IMR-90 (cell line): Measurements from ENCODE around the gene CPSF7. TPM values are rescaled to one million over a fixed set of nuclear protein-coding genes. Genes with fewer than 3 reads are reported as not detected.
A peak's percentile ranks its signal among the peaks of the same experiment; 100 is the strongest.

Experiments
- ATAC-seq: fragments of 200-7000 bp; cut with Tn5 transposase; 2 replicates; pipeline ENCODE4 v1.9.1; 2020; ENCODE audit warnings: low read depth, mild to moderate bottlenecking, moderate library complexity
- BruUV-seq: library from RNA; stranded (reverse); fragments of 400-500 nt; replicated peaks from 2 replicates; lab custom pipeline; 2021; lab: Mats Ljungman, UMichigan
- CTCF ChIA-PET: fragments of 300-600 bp; formaldehyde crosslinking; extraction: SDS; loops from one replicate; lab custom pipeline; 2021; ENCODE audit warnings: antibody characterized with exemption; lab: Yijun Ruan, JAX
- POLR2A ChIA-PET: fragments of 300-600 bp; sonication (Branson Sonifier 250); formaldehyde crosslinking; loops from one replicate; lab custom pipeline; 2022; ENCODE audit warnings: antibody characterized with exemption; ENCODE audit not compliant: unreplicated experiment; lab: Charles Lee
- DNase-seq: peaks from one replicate; pipeline ENCODE4 v3.0.0; 2013
- H2AFZ ChIP-seq: replicated peaks from 2 replicates; pipeline ENCODE3; 2013; ENCODE audit warnings: low read length, mild to moderate bottlenecking; ENCODE audit not compliant: poor library complexity
- H2AK5ac ChIP-seq: 2 replicates; pipeline ENCODE4 v1.6.1; 2013; ENCODE audit warnings: low read depth, low read length, inconsistent platforms
- H2AK9ac ChIP-seq: replicated peaks from 2 replicates; pipeline ENCODE3; 2013; ENCODE audit warnings: mild to moderate bottlenecking, low read depth, low read length, moderate library complexity; ENCODE audit not compliant: poor library complexity
- H2BK120ac ChIP-seq: 2 replicates; pipeline ENCODE4 v1.6.1; 2013; ENCODE audit warnings: low read depth, low read length, inconsistent platforms
- H2BK15ac ChIP-seq: 3 replicates; pipeline ENCODE4 v1.6.1; 2013; ENCODE audit warnings: low read depth, low read length, inconsistent platforms
- H2BK20ac ChIP-seq: 2 replicates; pipeline ENCODE4 v1.6.1; 2013; ENCODE audit warnings: low read depth, mild to moderate bottlenecking, inconsistent platforms, low read length, moderate library complexity
- H2BK5ac ChIP-seq: 2 replicates; pipeline ENCODE4 v1.6.1; 2013; ENCODE audit warnings: mild to moderate bottlenecking, low read depth, low read length, inconsistent platforms; ENCODE audit not compliant: poor library complexity, severe bottlenecking
- H3K14ac ChIP-seq: replicated peaks from 2 replicates; pipeline ENCODE4 v1.6.1; 2013; ENCODE audit warnings: low read depth, low read length, inconsistent platforms
- H3K18ac ChIP-seq: 2 replicates; pipeline ENCODE4 v1.6.1; 2013; ENCODE audit warnings: low read depth, low read length, control low read depth
- H3K23ac ChIP-seq: 2 replicates; pipeline ENCODE4 v1.6.1; 2013; ENCODE audit warnings: low read depth, low read length, inconsistent platforms
- H3K27ac ChIP-seq: 2 replicates; pipeline ENCODE4 v1.5.1; 2013; ENCODE audit warnings: mild to moderate bottlenecking, control low read depth, low read length; ENCODE audit not compliant: insufficient read depth
- H3K27me3 ChIP-seq: 2 replicates; pipeline ENCODE4 v1.6.1; 2013; ENCODE audit warnings: low read length; ENCODE audit not compliant: control insufficient read depth, insufficient read depth
- H3K36me3 ChIP-seq: 2 replicates; pipeline ENCODE4 v1.6.1; 2013; ENCODE audit warnings: low read length, mixed read lengths; ENCODE audit not compliant: control insufficient read depth, insufficient read depth
- H3K4ac ChIP-seq: 2 replicates; pipeline ENCODE4 v1.6.1; 2013; ENCODE audit warnings: low read depth, low read length, inconsistent platforms
- H3K4me1 ChIP-seq: 2 replicates; pipeline ENCODE4 v1.6.1; 2013; ENCODE audit warnings: low read length, mixed read lengths; ENCODE audit not compliant: control insufficient read depth, insufficient read depth
- H3K4me2 ChIP-seq: 2 replicates; pipeline ENCODE4 v1.6.1; 2013; ENCODE audit warnings: low read depth, mild to moderate bottlenecking, control low read depth, low read length, moderate library complexity
- H3K4me3 ChIP-seq: 2 replicates; pipeline ENCODE4 v1.5.1; 2013; ENCODE audit warnings: low read depth, mild to moderate bottlenecking, control low read depth, low read length, moderate library complexity; ENCODE audit not compliant: insufficient read depth
- H3K56ac ChIP-seq: 2 replicates; pipeline ENCODE4 v1.6.1; 2013; ENCODE audit warnings: low read length, inconsistent platforms; ENCODE audit not compliant: insufficient read depth; ENCODE audit errors: extremely low read depth
- H3K79me1 ChIP-seq, 2 experiments: 2 replicates each; pipeline ENCODE4 v1.6.1; 2013; ENCODE audit warnings: low read length in 2 of 2, inconsistent platforms in 1 of 2, low read depth in 1 of 2
- H3K9ac ChIP-seq: 2 replicates; pipeline ENCODE4 v1.6.1; 2013; ENCODE audit warnings: low read depth, low read length, control low read depth
- H3K9me1 ChIP-seq: 2 replicates; pipeline ENCODE4 v1.6.1; 2013; ENCODE audit warnings: low read length, inconsistent platforms; ENCODE audit not compliant: insufficient read depth
- H3K9me3 ChIP-seq: 2 replicates; pipeline ENCODE4 v1.6.1; 2013; ENCODE audit warnings: low read length; ENCODE audit not compliant: control insufficient read depth, insufficient read depth
- H4K20me1 ChIP-seq: 2 replicates; pipeline ENCODE4 v1.6.1; 2013; ENCODE audit warnings: low read length, inconsistent platforms; ENCODE audit not compliant: insufficient read depth
- H4K5ac ChIP-seq: 2 replicates; pipeline ENCODE4 v1.6.1; 2013; ENCODE audit warnings: mild to moderate bottlenecking, low read depth, low read length, control low read depth
- H4K8ac ChIP-seq, 2 experiments: 2 replicates each; pipeline ENCODE4 v1.6.1; 2013; ENCODE audit warnings: low read depth in 2 of 2, low read length in 2 of 2, control low read depth in 1 of 2, inconsistent platforms in 1 of 2
- H4K91ac ChIP-seq: 2 replicates; pipeline ENCODE4 v1.6.1; 2013; ENCODE audit warnings: low read depth, low read length, inconsistent platforms; ENCODE audit not compliant: insufficient read depth
- BHLHE40 ChIP-seq: fragments of 150-350 bp; IDR thresholded peaks from 2 replicates; pipeline ENCODE4 v1.6.1; 2016; ENCODE audit warnings: mild to moderate bottlenecking, low read depth, low read length
- CEBPB ChIP-seq: IDR thresholded peaks from 2 replicates; pipeline ENCODE4 v1.6.1; 2012; ENCODE audit warnings: low read depth, low read length, improper control_type of control experiment
- CHD1 ChIP-seq: IDR thresholded peaks from 2 replicates; pipeline ENCODE4 v1.6.1; 2012; ENCODE audit warnings: low read depth, low read length, improper control_type of control experiment
- CTCF ChIP-seq: conservative IDR thresholded peaks from 2 replicates; pipeline ENCODE4 v1.5.1; 2012; ENCODE audit warnings: mild to moderate bottlenecking, low read depth, low read length, improper control_type of control experiment
- ELK1 ChIP-seq: fragments of 150-350 bp; IDR thresholded peaks from 2 replicates; pipeline ENCODE4 v1.6.1; 2016; ENCODE audit warnings: low read depth, mild to moderate bottlenecking, low read length, moderate library complexity, borderline replicate concordance
- FOS ChIP-seq: fragments of 150-350 bp; IDR thresholded peaks from 2 replicates; pipeline ENCODE4 v1.6.1; 2016; ENCODE audit warnings: low read depth, low read length
- MAFK ChIP-seq: IDR thresholded peaks from 2 replicates; pipeline ENCODE4 v1.6.1; 2012; ENCODE audit warnings: low read depth, low read length, improper control_type of control experiment
- MAZ ChIP-seq: IDR thresholded peaks from 2 replicates; pipeline ENCODE4 v1.6.1; 2012; ENCODE audit warnings: low read depth, mild to moderate bottlenecking, low read length, improper control_type of control experiment, moderate library complexity, borderline replicate concordance
- MXI1 ChIP-seq: IDR thresholded peaks from 2 replicates; pipeline ENCODE4 v1.6.1; 2012; ENCODE audit warnings: low read depth, mild to moderate bottlenecking, low read length, moderate library complexity, borderline replicate concordance
- NFE2L2 ChIP-seq: fragments of 150-350 bp; IDR thresholded peaks from 2 replicates; pipeline ENCODE4 v1.6.1; 2016; ENCODE audit warnings: low read depth, mild to moderate bottlenecking, low read length
- POLR2A ChIP-seq: IDR thresholded peaks from 2 replicates; pipeline ENCODE4 v1.6.1; 2012; ENCODE audit warnings: mild to moderate bottlenecking, low read depth, low read length
- RAD21 ChIP-seq: IDR thresholded peaks from 2 replicates; pipeline ENCODE4 v1.6.1; 2012; ENCODE audit warnings: low read length, improper control_type of control experiment
- RCOR1 ChIP-seq: IDR thresholded peaks from 2 replicates; pipeline ENCODE4 v1.6.1; 2012; ENCODE audit warnings: mild to moderate bottlenecking, low read length, improper control_type of control experiment; ENCODE audit not compliant: insufficient replicate concordance
- RFX5 ChIP-seq: IDR thresholded peaks from 2 replicates; pipeline ENCODE4 v1.8.0; 2012; ENCODE audit warnings: low read depth, mild to moderate bottlenecking, low read length, moderate library complexity
- SMC3 ChIP-seq: fragments of 150-350 bp; IDR thresholded peaks from 2 replicates; pipeline ENCODE4 v1.6.1; 2016; ENCODE audit warnings: low read depth, mild to moderate bottlenecking, antibody characterized with exemption, low read length, moderate library complexity
- USF2 ChIP-seq: fragments of 150-350 bp; IDR thresholded peaks from 2 replicates; pipeline ENCODE4 v1.6.1; 2017; ENCODE audit warnings: mild to moderate bottlenecking, antibody characterized with exemption, low read length, low read depth
- WGBS, 2 experiments: methylation state at CpG; one replicate each; pipeline versions ENCODE4 v1.1.5 to v1.1.7; 2013; ENCODE audit warnings: missing lambda C conversion rate in 2 of 2; ENCODE audit not compliant: insufficient read length in 1 of 2; ENCODE audit errors: extremely low coverage in 2 of 2; 5-methylcytosine and 5-hydroxymethylcytosine counted together
- dilution Hi-C: fragments of 300-500 bp; cut with HindIII; formaldehyde crosslinking; loops from one replicate; pipeline ENCODE4 v1.14.3; 2018; ENCODE audit warnings: low sequenced_read_pairs; ENCODE audit not compliant: unreplicated experiment
- in situ Hi-C: fragments of 300-500 bp; cut with MboI; formaldehyde crosslinking; loops from 3 replicates; pipeline ENCODE4 v1.14.3; 2019; ENCODE audit warnings: low sequenced_read_pairs, inconsistent platforms, mixed read lengths
- intact Hi-C: fragments of 100-400 bp; cut with micrococcal nuclease; formaldehyde crosslinking; loops from 2 replicates; pipeline ENCODE4 v1.10.0; 2022
- polyA plus RNA-seq, 3 experiments: library from polyadenylated mRNA; depleted of rRNA; stranded (reverse); fragments of >200 nt; gene quantifications; 2 replicates each; pipeline ENCODE4 v1.2.3, GENCODE V29; 2012; ENCODE audit warnings: low replicate concordance in 1 of 3
- total RNA-seq: library from RNA; depleted of rRNA; stranded (reverse); fragments of >200 nt; gene quantifications from 2 replicates; pipeline ENCODE4 v1.2.3, GENCODE V29; 2012

The CPSF7 gene
- total and polyA plus RNA-seq, 2 of the 4 experiments (the other 2 are of a cell fraction), result 9.5 to 55.2 TPM

- peaks cover 3 to 34% of the 10 kb centered on the region in 2 experiments; a peak in 3 of 4 replicates for H3K79me1 ChIP-seq
- BruUV-seq, result no TSS peak
- no peak overlapping the region for H2BK15ac ChIP-seq
- no peak overlapping the region for H2BK5ac ChIP-seq
- peaks cover 73% of the 10 kb centered on the region for H3K36me3 ChIP-seq
- no peak overlapping the region for H2AK5ac ChIP-seq
- 100% methylated on average over 1 of the region's 3 CpGs; no CpG with 5 or more reads in 1 of the 2 experiments for WGBS, 2 experiments
- no peak overlapping the region for H2AFZ ChIP-seq
- dilution Hi-C loops, result no loop called here
- no peak overlapping the region for H4K91ac ChIP-seq
- H3K23ac ChIP-seq, result no peak overlapping the region
- ChIA-PET POLR2A (no interaction called here), CTCF (no interaction called here)
- peak; percentile 22; the same call in 1 of the 2 replicates for ATAC-seq
- no peak overlapping the region for H2BK120ac ChIP-seq
- TF ChIP-seq RCOR1 (no peak), RFX5 (no peak), FOS (no peak), ELK1 (no peak), CEBPB (no peak; the same call in 1 of the 2 replicates), USF2 (no peak), MAZ (no peak), CHD1 (no peak), MXI1 (no peak), BHLHE40 (no peak), NFE2L2 (no peak), RAD21 (no peak), SMC3 (no peak), CTCF (no peak), POLR2A (no peak), MAFK (no peak)
- H3K4ac ChIP-seq, result no peak overlapping the region
- H3K9me3 ChIP-seq, result no peaks in the 10 kb centered on the region
- H3K27ac ChIP-seq, result no peak overlapping the region
- no peaks in the 10 kb centered on the region for H3K9me1 ChIP-seq
- H3K27me3 ChIP-seq, result no peaks in the 10 kb centered on the region
- intact Hi-C loops, result no loop called here
- H2AK9ac ChIP-seq, result no peak overlapping the region
- H3K18ac ChIP-seq, result no peak overlapping the region
- no peak overlapping the region for H3K4me2 ChIP-seq
- H4K5ac ChIP-seq, result no peak overlapping the region
- in situ Hi-C loops, result no loop called here
- H3K9ac ChIP-seq, result no peak overlapping the region
- DNase-seq, result peak; percentile 41
- no peak overlapping the region for H2BK20ac ChIP-seq
- no peak overlapping the region for H3K14ac ChIP-seq
- H4K8ac ChIP-seq, result no peak overlapping the region
- no peaks in the 10 kb centered on the region for H3K4me1 ChIP-seq
- H4K20me1 ChIP-seq, result peaks cover 23% of the 10 kb centered on the region; the same call in 1 of the 2 replicates
- H3K4me3 ChIP-seq, result no peak overlapping the region
- no peak overlapping the region for H3K56ac ChIP-seq
Measured at GRCh38 chr11:61413496-61413895, 16.3 kb downstream of the CPSF7 start.
